ENCODE measurements around the gene INPP4B.
"Not testable (repeated sequence)": the region's sequence is repeated elsewhere in the genome, so short reads cannot be mapped to it uniquely, and the experiment has no call there.

Gene INPP4B

GRCh38 chr4:142413485-142413884 is 432.6 kb downstream of the INPP4B start:
- DNase-seq (ENCODE audit: low read depth in 3 of 3), result no peak

GRCh38 chr4:142411993-142412392 is 434.1 kb downstream of the INPP4B start:
- no peak for DNase-seq (ENCODE audit: low read depth in 3 of 3)

- DNase-seq (ENCODE audit: low read depth in 3 of 3), result no peak
Observed at GRCh38 chr4:142408003-142408441, 438.1 kb downstream of the INPP4B start.

- DNase-seq (ENCODE audit: low read depth in 3 of 3), result no peak
Observed at GRCh38 chr4:142407596-142407995, 438.5 kb downstream of the INPP4B start.

GRCh38 chr4:142406917-142407501 is 439.1 kb downstream of the INPP4B start:
- peak in 1 of 3 donors; percentile 33 for DNase-seq (ENCODE audit: low read depth in 3 of 3)

GRCh38 chr4:142406499-142406835 is 439.6 kb downstream of the INPP4B start:
- DNase-seq (ENCODE audit: low read depth in 3 of 3), result no peak

- no peak for DNase-seq (ENCODE audit: low read depth in 3 of 3)
Observed at GRCh38 chr4:142405695-142406498, 440.2 kb downstream of the INPP4B start.

GRCh38 chr4:142405021-142405694 is 440.9 kb downstream of the INPP4B start:
- DNase-seq (ENCODE audit: low read depth in 3 of 3), result peak in 2 of 3 donors; percentile 44 to 52

GRCh38 chr4:142404191-142404611 is 441.9 kb downstream of the INPP4B start:
- peak; percentile 40 to 67 (median 50) for DNase-seq (ENCODE audit: low read depth in 3 of 3)

- no peak for DNase-seq (ENCODE audit: low read depth in 3 of 3)
Observed at GRCh38 chr4:142402900-142403299, 443.2 kb downstream of the INPP4B start.

- DNase-seq (ENCODE audit: low read depth in 3 of 3), result no peak
Observed at GRCh38 chr4:142402156-142402555, 443.9 kb downstream of the INPP4B start.

GRCh38 chr4:142397364-142397991 is 448.6 kb downstream of the INPP4B start:
- DNase-seq (ENCODE audit: low read depth in 3 of 3), result not testable (repeated sequence)

GRCh38 chr4:142396279-142396678 is 449.8 kb downstream of the INPP4B start:
- no peak for DNase-seq (ENCODE audit: low read depth in 3 of 3)

- no peak for DNase-seq (ENCODE audit: low read depth in 3 of 3)
Observed at GRCh38 chr4:142393127-142393526, 453.0 kb downstream of the INPP4B start.

GRCh38 chr4:142386856-142387255 is 459.2 kb downstream of the INPP4B start:
- no peak for DNase-seq (ENCODE audit: low read depth in 3 of 3)

GRCh38 chr4:142386449-142386848 is 459.7 kb downstream of the INPP4B start:
- no peak for DNase-seq (ENCODE audit: low read depth in 3 of 3)

- DNase-seq (ENCODE audit: low read depth in 3 of 3), result no peak
Observed at GRCh38 chr4:142383800-142384470, 462.2 kb downstream of the INPP4B start.

GRCh38 chr4:142383354-142383753 is 462.7 kb downstream of the INPP4B start:
- no peak for DNase-seq (ENCODE audit: low read depth in 3 of 3)

- DNase-seq (ENCODE audit: low read depth in 3 of 3), result no peak
Observed at GRCh38 chr4:142380052-142380602, 466.0 kb downstream of the INPP4B start.

GRCh38 chr4:142379277-142380051 is 466.6 kb downstream of the INPP4B start:
- DNase-seq (ENCODE audit: low read depth in 3 of 3), result no peak

GRCh38 chr4:142378179-142378578 is 467.9 kb downstream of the INPP4B start:
- DNase-seq (ENCODE audit: low read depth in 3 of 3), result no peak

All from stimulated activated CD4-positive, alpha-beta T cell treated with anti-CD3 and anti-CD28 coated beads, TNF-alpha, amount 100 ng/mL, for 48 hours (primary cell).